AG20443 (cell line): ENCODE data around the gene PICK1.

ENCODE experiments used
- DNase-seq: peaks from one replicate; pipeline ENCODE4 v3.0.0; 2012; ENCODE audit warnings: low spot score, mixed read lengths

Gene PICK1

DNA sequence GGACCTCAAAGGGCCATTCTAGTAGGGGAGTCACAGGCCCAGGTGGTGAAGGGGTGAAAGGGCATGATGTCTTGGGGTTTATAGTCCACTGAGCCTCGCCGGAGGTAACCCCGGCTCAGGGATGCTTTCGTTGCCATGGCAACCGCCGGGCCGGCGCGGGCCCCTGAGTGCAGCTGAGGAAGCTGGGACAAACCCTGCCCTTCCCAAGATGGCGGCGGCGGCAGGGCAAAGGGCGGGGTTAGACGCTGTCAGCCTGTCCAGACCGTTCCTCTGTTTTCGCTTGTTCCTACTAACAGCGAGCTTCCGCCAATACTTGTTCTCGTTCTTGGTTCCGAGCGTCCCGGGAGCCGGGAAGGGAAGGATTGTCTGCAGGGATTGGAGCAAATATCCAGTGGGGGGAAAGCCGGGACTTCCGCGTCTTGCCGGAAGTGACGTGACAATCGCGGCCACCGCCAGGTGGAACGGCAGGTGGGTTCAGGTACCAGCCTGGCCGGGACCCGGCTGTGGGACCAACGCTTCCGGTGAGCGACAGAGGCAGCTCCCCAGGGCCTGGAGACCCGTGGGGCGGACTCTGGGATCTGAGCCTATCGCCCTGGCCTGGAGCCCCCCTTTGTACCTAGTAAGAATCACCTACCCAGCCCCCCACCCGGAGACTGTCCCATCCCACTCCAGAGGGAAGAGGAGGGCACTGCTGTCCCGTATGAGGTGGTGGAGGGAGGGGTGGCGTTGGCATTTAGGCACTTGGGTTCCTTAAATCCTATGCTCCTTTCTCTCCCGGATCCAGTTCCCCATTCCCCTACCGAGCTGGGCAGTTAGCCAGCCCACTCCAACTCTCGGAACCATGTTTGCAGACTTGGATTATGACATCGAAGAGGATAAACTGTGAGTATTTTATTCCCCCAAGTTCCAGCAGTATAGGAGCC, at the start of gene PICK1:
PICK1 (plus strand) TSS at position 436 of the 923 bp plus-strand sequence; CDS start at position 842, 406 bp downstream.
- DNase-seq = peak; percentile 92

DNA sequence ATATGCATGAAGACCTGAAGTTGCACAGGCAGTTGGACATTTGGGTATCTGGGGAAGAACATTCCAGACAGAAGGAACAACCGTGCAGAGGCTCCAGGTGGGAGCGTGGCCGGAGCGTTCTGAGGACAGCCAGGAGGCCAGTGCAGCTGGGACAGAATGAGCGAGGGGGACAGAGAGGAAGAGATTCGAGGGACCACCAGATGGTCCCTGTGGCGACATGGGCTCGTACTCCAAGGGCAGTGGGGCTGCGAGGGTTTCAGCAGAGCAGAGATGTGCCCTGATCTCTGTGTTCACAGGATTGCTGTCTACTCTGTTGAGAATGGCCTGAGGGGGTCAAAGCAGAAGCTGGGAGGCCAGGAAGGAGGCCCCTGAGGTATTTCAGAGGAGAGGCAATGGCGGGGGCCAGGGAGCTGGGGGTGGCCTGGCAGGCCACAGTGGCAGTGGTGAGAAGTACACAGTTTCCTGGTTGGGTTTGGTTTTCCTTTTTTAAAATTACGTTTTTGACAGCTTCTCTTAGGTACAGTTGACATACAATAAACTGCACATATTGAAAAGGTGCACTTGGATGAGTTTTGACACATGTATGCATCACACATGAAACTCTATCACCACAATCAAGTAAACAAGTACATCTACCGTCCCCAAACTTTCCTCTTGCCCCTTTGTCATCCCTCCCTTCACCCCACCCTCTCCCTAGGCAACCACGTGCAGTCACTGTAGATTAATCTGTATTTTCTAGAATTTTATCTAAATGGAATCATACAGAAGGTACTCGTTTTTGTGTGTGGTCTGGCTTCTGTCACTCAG, 48.0 kb upstream of the PICK1 start:
- DNase-seq = no peak

DNA sequence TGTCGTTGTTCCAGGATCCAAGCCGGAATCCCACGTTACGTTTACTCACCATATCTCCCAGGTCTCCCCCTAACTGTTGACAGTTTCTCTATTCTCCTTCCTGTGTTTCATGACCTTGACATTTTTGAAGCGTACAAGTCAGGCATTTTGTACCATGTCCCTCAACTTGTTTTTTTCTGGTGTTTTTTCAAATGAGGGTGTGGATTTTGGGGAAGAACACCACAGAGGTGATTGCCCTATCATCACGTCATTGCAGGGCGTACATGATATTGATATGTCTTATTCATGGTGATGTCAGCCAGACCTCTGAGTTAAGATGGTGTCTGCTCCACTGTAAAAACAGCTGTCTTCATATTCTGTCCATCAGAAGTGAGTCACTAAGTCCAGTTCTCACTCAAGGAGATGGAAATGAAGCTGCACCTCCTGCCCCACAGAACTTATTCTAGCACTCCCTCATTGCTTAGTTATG, 44.6 kb upstream of the PICK1 start:
- no peak for DNase-seq

DNA sequence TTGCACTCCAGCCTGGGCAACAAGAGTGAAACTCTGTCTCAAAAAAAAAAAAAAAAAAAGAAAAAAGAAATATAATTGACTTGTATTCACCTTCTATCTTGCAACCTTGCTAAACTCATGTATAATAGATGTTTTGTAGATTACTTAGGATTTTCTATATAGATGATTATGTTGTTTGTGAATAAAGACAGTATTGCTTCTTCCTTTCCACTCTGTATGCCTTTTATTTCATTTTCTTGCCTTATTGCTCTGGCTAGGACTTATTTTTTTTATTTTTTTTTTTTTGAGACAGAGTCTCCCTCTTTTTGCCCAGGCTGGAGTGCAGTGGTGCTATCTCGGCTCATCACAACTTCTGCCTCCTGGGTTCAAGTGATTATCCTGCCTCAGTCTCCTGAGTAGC, 43.1 kb upstream of the PICK1 start:
- no peak for DNase-seq

DNA sequence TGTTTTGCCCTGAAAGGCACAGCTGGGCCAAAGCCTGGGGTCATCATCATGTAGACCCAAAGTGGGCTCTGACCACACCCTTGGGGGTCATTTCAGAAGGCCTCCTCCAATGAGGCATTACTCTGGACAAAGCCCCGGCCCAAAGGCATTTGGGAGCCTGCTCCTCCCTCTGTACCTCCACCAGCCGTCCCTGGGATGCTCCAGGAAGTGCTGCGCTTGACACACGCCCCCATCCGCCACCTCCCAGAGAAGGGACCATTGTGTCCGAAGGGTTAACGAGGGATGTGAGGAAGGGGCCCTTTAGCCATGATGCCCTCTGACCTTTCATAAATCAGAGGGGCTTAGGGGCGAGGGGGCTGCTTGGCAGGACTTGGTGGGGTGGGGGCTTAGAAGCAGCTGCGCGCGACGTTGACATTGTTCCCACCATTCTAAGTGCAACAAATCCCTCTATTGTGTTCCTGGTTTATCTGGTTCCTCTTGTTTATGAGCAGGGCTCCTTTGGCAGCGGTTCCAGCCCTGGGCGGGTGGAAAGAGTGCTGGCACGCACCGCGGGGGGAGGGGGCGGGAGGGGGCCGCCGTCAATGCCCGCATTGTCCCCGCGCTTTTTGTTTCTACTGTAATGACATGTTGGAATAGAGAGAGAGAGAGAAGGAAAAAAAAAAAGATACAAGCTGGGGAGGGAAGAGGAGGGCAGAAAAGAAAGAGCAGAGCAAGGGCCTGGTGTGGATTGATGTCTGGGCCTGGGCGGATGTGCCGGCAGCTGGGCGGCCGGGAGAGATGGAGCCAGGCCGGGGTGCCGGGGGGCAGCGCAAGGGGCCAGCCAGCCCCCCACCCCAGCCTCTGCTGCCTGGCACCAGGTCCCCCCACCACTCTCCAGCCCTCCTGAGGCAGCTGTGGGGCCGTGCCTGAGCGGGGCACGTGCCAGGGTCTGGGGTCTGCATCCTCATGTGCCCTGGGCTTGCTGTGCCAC, 40.7 kb upstream of the PICK1 start:
- DNase-seq = peak; percentile 67

DNA sequence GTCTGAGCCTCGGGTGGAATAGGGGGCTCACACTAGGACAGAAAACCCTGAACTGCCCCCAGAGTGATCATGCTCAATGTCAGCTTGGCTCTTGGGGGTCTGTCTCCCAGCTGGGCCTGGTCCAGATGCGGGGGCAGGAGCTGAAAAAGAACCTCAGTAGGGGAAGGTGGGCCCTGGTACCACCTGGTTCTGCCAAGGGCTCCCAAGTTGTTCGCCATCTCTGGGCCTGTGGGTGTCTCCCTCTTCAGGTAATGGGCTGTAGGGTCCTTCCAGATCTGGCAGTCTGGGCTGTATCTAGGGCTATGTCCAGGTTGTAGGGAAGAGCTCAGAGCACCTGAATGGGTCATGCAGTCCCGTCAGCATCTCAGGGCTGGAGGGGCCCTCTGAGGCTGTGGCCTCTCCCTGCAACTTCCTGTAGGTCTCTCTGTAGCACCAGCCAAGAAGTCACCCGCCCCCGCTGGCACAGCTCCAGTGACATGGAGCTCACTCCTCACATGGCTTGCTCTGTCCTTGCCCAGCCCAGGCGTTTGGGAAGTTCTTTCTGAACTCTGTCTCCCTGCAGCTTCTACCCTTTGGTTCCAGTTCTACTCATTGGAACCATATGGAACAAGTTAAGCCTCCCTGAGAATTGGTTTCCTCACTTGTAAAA, 39.8 kb upstream of the PICK1 start:
- DNase-seq = peak; percentile 81

DNA sequence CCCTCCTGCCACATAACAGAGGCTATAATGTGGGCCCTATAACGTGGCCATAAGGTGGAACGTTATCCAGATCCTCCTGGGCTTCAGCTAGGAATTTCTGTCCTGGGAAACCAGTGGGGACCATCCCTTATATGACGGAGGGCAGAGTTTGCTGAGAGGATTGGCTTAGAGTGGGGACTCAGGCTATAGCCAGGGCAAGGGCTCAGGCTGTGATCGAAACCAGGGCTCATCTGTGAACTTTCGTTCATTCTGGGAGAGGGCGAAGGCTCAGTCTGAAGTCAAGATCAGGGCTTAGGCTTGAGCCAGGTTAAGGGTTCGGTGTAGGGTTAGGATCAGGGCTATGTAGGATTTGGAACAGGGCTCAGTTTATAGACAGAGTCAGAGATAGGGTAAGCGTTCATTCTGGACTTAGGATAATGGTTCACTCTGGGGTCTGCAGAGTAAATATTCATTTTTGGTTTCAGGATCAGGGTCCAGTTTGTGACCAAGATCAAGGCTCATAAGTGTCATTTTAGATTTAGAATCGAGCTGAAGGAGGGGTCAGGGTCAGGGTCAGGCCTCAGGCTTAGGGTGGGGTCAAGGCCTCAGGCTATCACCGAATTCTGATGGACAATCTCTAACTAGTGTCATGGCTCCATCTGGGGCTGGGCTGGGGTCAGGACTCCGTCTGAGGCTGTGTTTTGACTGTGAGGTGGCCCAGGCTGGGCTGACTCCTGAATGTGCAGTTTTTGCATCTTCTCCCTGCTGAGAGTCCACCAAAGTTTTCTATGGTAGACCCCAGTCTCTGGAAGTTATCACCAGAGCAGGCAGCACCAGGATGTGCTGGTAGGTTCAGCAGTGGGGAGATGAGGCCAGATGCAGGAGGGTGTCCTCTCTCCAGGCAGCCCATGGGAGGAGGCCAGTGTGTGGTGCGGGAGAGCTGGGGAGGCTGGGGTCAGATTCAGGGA, 39.0 kb upstream of the PICK1 start:
- no peak for DNase-seq

DNA sequence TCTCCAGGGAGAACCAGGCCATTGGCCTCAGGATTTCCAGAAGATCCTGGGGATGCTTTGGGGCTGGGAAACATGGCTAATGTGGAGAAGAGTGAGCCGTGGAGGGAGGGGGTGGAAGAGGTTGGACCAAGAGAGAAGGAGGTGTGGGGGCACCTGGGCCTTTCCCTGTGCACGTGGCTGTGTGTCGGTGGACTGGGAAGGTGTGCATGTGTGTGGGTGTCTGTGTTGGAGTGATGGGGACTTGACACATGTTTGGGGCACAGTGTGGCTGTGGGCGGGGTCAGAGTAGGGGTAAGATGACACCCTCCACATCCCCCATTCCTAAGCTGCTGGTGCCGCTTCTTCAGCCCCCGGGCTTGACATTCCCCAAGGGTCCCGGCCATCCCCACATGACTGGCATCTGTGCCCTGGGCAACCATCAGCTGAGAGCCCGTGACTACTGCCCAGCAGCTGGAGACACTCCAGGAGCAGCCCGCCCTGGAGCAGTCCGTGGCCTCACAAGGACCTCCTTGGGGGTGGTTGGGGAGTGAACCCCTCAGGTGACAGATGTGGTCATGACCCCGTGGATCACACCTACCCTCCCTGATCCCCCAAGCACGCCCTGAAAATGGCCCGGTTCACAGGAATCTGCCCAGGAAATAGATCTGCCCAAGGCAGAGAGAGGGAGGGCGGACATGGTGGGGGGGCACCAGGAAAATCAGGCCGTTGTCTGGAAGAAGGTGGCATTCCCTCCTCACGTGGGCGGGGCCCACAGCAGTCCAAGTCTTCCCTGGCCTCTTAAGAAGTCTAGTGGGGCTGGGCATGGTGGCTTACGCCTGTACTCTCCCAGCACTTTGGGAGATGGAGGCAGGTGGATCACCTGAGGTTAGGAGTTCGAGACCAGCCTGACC, 38.0 kb upstream of the PICK1 start:
- no peak for DNase-seq

DNA sequence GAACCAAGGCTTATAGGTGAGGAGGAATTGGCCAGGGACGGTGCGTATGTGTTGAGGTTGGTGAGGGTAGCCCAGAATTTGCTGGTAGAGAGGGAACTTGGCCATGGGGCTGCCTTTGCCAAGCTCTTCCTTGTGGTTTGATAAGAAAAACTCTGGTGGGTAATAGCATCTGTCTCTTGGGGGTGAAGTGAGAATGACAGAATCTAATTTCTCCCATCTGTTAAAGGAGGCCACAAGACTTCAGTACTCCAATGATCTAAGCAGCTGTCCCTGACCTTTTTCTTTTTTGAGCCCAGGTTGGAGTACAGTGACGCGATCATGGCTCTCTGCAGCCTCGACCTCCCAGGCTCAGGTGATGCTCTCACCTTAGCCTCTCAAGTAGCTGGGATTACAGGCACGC, 36.0 kb upstream of the PICK1 start:
- DNase-seq = no peak

DNA sequence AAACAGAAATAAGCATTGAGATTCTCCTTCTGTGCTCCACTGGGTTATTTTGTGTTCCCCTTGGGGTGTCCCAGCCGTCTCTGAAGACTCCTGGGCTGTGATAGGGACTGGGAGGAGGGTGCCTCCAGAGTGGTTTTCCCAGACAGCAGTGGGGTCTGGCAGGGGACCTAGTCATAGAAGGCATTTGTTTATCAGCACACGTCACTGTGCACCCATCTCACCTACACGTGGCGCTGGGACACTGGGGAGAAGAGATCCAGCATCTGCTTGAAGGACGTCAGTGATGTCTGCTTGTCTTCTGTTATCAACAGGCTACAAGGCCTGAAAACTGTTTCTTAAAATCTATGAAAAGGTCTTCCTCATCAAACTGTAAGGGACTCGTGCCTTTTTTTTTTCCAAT, 34.2 kb upstream of the PICK1 start:
- no peak for DNase-seq

DNA sequence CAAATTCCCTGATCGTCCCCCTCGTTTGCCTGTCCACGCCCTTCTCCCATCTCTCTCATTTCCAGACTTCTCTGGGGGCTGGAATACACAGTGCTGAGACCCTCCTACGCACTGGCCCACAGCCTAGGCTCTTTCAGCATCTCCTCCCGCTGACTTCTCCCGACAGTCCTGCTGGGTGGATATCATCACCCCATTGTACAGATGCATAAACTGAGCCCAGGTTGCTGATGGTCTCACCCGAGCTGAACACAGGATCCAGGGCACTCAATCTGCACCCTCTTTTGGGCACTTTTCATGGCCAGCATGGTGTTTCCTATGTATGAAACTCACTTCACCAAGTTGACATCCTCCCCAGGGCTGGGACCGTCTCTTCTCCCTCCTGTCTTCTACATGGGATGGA, 31.7 kb upstream of the PICK1 start:
- DNase-seq = no peak

DNA sequence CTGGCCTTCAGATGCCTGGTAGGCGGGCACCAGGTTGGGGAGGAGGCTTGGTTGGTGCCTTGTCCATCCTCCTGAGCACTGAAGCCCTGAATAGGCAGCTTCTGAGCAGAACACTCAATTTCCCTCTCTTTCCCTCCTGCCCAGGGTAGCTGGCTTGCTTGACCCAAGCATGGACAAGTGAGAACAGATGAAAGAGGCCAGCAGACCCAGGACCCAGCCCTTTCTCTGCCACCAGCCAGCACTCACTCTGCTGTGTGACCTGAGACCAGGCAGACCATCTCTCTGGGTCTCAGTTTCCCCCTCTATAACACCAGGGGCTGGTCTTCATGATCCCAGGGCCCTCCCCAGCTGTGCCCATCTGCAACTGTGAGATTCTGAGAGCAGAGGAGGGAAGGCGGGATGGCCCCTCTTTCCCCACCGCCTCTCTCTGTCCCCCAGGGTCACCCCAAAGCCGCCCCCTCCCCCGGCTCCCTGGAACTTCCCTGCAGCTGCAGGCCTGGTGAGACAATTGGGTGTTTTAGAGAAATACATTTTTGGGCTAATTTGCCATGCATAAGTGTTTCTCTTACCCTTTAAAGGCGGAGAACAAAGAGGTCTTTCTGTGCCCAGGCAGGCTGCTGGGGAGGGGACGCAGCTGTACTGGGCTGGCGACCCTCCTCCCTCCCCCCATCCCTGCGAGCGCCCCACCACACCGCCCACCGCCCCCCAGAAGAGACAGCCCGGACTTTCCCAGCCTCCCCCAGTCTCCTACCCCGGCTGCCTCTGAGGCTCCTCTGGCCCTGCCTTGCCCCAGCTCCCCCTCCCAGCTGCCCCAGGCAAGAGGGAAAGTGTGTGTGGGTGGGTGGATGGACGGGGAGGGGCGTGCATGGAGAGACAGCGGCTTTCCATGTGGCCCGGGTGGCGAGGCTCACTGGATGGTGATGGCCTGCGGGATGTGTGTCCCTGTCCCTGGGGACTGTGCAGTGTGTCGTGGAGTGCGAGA, 30.8 kb upstream of the PICK1 start:
- DNase-seq = no peak

DNA sequence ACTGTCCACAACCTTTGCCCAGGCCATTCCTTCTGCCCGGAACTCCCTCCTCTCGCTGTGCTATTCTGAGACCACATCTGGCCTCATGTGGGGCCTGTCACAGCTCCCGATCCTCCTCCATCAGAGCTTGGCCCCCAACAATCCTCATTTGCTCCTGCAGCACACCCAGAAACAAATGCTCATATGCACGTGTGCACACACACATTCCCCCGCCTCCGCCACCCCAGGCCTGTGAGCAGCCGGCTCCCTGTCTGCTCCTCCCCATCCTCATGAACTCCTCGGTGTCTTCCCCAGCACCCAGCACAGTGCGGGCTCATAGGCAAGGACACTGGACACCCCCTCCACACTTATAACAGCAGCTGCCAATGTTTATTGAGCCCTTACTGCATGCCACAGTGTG, 29.7 kb upstream of the PICK1 start:
- DNase-seq = no peak

DNA sequence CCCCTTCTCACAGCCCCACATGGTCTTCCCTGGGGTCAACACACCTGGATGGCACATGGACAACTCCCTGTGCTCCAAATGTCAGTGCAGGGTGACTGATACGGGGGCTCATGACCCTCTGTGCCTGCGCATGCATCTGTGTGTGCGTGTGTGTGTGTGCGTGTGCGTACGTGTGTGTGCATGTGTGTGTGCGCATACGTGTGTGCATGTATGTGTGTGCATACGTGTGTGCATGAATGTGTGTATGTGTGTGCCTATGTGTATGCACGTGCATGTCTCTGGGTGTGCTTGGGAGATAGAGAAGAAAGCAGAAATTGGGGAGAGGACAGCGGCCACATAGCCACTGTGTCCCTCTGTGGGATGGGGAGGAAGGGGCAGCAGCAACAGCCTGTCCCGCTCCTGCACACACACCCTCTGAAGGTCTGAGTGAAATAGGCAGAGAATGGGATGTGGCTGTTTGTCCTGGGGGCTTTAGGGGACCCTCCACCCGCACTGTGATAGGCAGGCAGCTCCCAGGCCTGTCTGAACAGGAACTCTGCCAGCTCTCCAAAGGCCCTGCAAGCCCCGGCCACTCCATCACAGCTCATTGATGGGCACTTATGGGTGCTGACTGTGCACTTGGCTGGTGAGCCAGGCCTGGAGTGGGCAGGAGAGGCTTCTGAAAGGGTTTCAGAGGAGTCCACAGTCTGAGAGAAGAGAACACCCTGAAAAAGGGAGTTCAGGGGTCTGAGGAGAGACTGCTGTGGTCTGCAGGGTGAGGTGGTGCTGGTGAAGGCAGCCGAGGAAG, 28.7 kb upstream of the PICK1 start:
- DNase-seq = no peak

DNA sequence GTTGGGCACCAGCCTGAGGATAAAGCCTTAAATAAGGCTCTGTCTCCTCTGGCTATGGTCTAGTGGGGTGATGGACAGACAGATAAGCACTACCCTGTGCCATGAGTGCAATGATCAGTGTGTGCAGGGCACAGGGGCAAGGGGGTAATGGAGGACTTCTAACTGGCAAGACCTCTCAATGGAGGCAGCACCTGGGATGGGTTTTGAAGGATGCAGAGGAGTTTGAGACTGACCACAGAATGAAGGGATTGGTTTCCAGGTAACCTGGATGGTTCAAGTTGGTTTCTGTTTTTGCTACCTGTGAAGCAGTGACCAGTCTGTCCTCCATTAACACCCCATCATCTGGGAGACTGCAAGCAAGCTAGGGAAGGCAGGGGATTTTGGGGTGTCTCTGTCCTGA, 27.8 kb upstream of the PICK1 start:
- no peak for DNase-seq

DNA sequence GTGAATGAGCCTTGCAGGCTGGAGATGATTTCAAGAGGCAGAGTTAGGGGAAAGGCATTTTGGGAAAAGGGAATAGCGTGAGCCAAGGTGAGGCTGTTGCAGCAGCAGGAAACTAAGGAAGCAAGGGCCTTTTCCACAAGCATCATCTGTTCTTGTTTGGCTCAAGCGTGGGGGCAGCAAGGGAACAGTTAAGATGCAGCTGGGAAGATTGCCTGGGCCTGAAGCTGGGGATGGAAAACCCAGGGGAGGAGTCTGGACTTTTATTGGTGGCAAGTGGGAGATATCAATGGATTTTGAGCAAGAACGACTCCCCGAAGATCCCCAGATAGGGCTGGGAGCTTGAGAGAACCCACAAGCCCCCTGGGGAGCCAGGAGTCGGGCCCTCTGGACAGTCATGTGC, 27.3 kb upstream of the PICK1 start:
- no peak for DNase-seq
